Osteocyte (in vitro differentiated cells): ENCODE results near the gene ARMH4. TPM values are rescaled to one million over a fixed set of nuclear protein-coding genes. Genes with fewer than 3 reads are reported as not detected.

ENCODE experiments used
- DNase-seq: peaks from one replicate; pipeline ENCODE4 v3.0.0; 2021; ENCODE audit warnings: mixed read lengths; ENCODE audit not compliant: unreplicated experiment; ENCODE audit errors: extremely low spot score
- H3K27ac Mint-ChIP-seq: one replicate; pipeline ENCODE4 v1.8.0; 2021; ENCODE audit warnings: mild to moderate bottlenecking, mixed read lengths; ENCODE audit not compliant: unreplicated experiment
- H3K27me3 Mint-ChIP-seq: one replicate; pipeline ENCODE4 v1.8.0; 2021; ENCODE audit warnings: mixed read lengths; ENCODE audit not compliant: unreplicated experiment
- H3K36me3 Mint-ChIP-seq: one replicate; pipeline ENCODE4 v1.8.0; 2021; ENCODE audit warnings: mixed read lengths; ENCODE audit not compliant: unreplicated experiment
- H3K4me1 Mint-ChIP-seq: one replicate; pipeline ENCODE4 v1.8.0; 2021; ENCODE audit warnings: mixed read lengths; ENCODE audit not compliant: unreplicated experiment
- H3K4me3 Mint-ChIP-seq: one replicate; pipeline ENCODE4 v1.8.0; 2021; ENCODE audit warnings: mild to moderate bottlenecking, moderate library complexity, mixed read lengths; ENCODE audit not compliant: unreplicated experiment
- H3K9me3 Mint-ChIP-seq: one replicate; pipeline ENCODE4 v1.8.0; 2021; ENCODE audit warnings: mixed read lengths; ENCODE audit not compliant: unreplicated experiment
- CTCF ChIP-seq: fragments of 200-600 bp; sonication (generic); IDR thresholded peaks from 2 replicates; pipeline ENCODE4 v1.5.0; 2021; ENCODE audit warnings: antibody characterized with exemption, mild to moderate bottlenecking, moderate library complexity
- total RNA-seq: library from RNA; stranded (reverse); gene quantifications from 2 replicates; pipeline ENCODE4 v1.2.1, GENCODE V29; 2021

The ARMH4 gene
- total RNA-seq, 1 donor from 2014 or later = 13.9 TPM

GRCh38 chr14:57987051-57987450 is 165.0 kb downstream of the ARMH4 start:
- Mint-ChIP-seq H3K36me3 (no peaks in the 10 kb centered on the region), H3K27me3 (no peaks in the 10 kb centered on the region), H3K4me3 (no peak overlapping the region), H3K4me1 (no peaks in the 10 kb centered on the region), H3K27ac (no peak overlapping the region), H3K9me3 (no peaks in the 10 kb centered on the region)
- no peak for DNase-seq
- TF ChIP-seq CTCF = no peak

DNA sequence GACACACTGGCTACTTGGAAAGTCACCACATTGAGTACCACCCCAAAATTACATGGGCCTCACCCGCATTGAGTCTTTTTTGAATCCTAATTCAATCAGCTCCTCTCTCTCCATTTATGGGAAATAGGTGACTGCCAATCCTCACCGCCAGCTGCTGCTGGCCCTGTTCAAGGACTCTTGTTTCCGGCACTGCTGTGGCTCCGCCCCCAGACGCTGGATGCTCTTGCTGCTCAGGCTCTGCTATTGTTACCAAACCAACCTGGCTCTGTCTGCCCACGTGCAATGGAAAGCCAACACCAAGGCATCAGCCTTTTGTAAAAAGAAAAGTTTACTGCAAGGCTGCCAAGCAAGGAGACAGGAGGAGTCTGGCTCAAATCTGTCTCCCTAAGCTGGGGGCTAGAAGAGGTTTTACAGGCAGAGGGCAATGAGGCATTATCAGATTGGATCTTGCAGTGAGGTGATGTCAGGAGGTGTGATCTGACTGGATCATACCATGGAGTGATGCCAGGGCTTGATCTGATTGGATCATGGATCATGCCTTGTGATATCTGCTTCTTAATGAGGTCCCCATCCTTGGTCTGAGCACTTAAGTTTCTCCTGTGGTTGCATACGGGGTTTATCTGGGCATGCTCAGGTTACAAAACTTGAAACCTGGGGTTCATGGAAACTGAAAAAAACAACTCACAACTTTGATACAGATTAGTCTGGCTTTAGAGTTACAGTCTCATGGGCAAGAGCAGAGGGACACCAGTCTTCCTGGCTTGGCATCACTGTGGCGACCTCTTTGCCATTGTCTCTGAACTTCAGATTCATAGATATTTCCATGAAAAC is 169.0 kb downstream of the ARMH4 start:
- no peak overlapping the region for H3K4me3 Mint-ChIP-seq
- H3K36me3 Mint-ChIP-seq = no peaks in the 10 kb centered on the region
- no peak overlapping the region for H3K27ac Mint-ChIP-seq
- DNase-seq = no peak
- no peaks in the 10 kb centered on the region for H3K27me3 Mint-ChIP-seq
- TF ChIP-seq CTCF = no peak
- no peaks in the 10 kb centered on the region for H3K9me3 Mint-ChIP-seq
- no peaks in the 10 kb centered on the region for H3K4me1 Mint-ChIP-seq

DNA sequence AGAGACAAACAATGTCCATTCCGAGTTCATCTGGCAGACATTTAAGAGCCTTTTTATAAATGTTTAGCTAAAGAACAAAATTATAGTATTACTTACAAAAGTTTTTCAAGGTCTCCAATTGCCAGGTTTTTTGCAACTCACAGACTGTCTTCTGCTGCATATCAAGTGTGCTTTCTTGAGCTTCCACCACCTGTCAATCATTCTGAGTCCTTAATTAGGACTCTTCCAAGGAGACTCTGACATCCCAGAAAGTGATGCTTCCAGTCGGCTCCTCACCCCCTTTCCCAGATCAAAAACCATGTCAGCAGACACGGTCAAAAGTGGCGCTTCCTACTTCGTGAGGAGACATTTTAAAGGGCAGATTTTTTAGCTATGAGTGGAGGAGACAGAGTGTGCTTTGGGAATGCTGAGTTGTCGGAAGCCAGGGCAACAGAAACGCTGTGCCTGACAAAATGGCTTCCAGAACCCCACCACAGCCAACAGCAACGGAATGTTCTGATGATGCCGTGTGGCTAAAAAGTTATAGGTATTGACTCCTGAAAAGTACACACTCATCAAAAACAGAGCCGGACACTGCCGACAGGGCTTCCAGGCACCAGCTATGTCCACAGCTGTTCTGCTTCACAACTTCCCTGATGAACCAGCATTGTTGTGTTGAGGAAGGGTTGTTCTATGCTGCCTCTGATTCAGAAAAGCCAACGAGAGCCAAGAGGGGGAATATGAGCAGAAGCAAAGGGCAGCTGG is 170.0 kb downstream of the ARMH4 start:
- Mint-ChIP-seq H3K27me3 (no peaks in the 10 kb centered on the region), H3K4me1 (no peaks in the 10 kb centered on the region), H3K27ac (no peak overlapping the region), H3K9me3 (no peaks in the 10 kb centered on the region), H3K4me3 (no peak overlapping the region), H3K36me3 (no peaks in the 10 kb centered on the region)
- TF ChIP-seq CTCF = no peak
- DNase-seq = no peak

- no peak for DNase-seq
- Mint-ChIP-seq H3K4me1 (no peaks in the 10 kb centered on the region), H3K36me3 (no peaks in the 10 kb centered on the region), H3K9me3 (no peaks in the 10 kb centered on the region), H3K27me3 (peaks cover 3% of the 10 kb centered on the region), H3K4me3 (no peak overlapping the region), H3K27ac (no peak overlapping the region)
- no peak for TF ChIP-seq CTCF
Measured at GRCh38 chr14:57979376-57980048, 172.5 kb downstream of the ARMH4 start.

DNA sequence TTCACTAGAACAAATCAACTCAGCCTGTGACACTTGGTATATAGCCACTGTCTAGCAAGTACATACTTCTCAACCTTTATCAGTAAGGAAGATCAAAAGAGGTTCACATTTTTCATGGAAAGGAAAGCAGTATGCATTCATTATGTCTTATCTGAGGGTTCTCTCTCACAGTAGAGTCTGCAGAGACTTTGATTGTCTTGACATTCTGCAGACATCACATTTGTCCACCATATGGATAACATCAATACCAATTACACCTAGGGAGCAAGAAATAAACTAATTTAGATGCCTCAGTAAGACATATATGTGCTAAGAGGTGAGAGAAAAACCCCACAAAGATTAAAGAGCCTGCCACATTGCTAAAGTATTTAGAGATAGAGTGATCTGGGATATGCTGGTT is 175.3 kb downstream of the ARMH4 start:
- Mint-ChIP-seq H3K27me3 (peaks cover 3% of the 10 kb centered on the region), H3K4me3 (no peak overlapping the region), H3K4me1 (no peaks in the 10 kb centered on the region), H3K9me3 (no peaks in the 10 kb centered on the region), H3K27ac (no peak overlapping the region), H3K36me3 (no peaks in the 10 kb centered on the region)
- no peak for TF ChIP-seq CTCF
- DNase-seq = no peak
